ENCODE results near the gene MAD2L1BP. TPM values are rescaled to one million over a fixed set of nuclear protein-coding genes. Genes with fewer than 3 reads are reported as not detected.

The MAD2L1BP gene
- total RNA-seq, 2 experiments from 2014 or later: 19.8 to 22.7 TPM

Other genes with a start within 250 kb of the MAD2L1BP start
- 10 to 100 TPM; 22.7 to 26.6 TPM for gene ABCC10, start 208.3 kb upstream of the MAD2L1BP start, total RNA-seq
- under 1 TPM; 0.47 to 0.52 TPM for gene DLK2, start 180.3 kb upstream of the MAD2L1BP start, total RNA-seq
- 10 to 100 TPM; 23.0 to 24.6 TPM for gene TJAP1, start 158.3 kb upstream of the MAD2L1BP start, total RNA-seq
- gene LRRC73, start 125.5 kb upstream of the MAD2L1BP start, total RNA-seq: under 1 TPM; 0.10 to 0.17 TPM
- 10 to 100 TPM; 26.2 to 26.5 TPM for gene YIPF3, start 118.9 kb upstream of the MAD2L1BP start, total RNA-seq
- gene POLR1C, start 118.8 kb upstream of the MAD2L1BP start, total RNA-seq: 10 to 100 TPM; 47.5 to 50.1 TPM
- gene XPO5, start 59.8 kb upstream of the MAD2L1BP start, total RNA-seq: 10 to 100 TPM; 74.9 to 93.2 TPM
- 10 to 100 TPM; 63.3 to 68.6 TPM for gene POLH, start 59.7 kb upstream of the MAD2L1BP start, total RNA-seq
- gene GTPBP2, start 6.6 kb upstream of the MAD2L1BP start, total RNA-seq: 10 to 100 TPM; 54.5 to 57.5 TPM
- not detected for gene RSPH9, start 9.2 kb downstream of the MAD2L1BP start, total RNA-seq
- 10 to 100 TPM; 47.8 to 50.2 TPM for gene MRPS18A, start 52.0 kb downstream of the MAD2L1BP start, total RNA-seq
- gene VEGFA, start 134.4 kb downstream of the MAD2L1BP start, total RNA-seq: 10 to 100 TPM; 35.9 to 37.3 TPM